HG02938 (cell line): ENCODE data around the gene TAS2R42.

Source experiments
- ATAC-seq: cut with Tn5 transposase; IDR thresholded peaks from one replicate; pipeline ENCODE4 v1.9.1; 2021; ENCODE audit warnings: mild to moderate bottlenecking, moderate library complexity; ENCODE audit not compliant: unreplicated experiment

Gene TAS2R42

DNA sequence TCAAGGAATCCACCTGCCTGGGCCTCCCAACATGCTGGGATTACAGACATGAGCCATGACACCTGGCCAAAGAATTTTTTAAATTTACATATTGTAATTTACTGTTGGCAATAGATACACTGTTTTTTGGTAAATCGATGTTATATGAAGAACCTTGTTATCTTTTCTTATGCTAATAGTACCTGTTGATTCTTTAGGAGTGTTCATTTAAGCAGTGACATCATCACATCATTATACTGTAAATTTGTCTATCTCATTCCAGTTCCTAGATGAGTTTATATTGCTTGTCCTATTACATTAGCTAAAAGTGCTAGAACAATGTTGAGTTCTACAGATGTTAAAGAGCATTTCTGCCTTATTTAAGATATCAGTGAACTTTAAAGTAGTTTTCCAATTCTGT lies 39.3 kb downstream of the TAS2R42 start:
- ATAC-seq = no peak

DNA sequence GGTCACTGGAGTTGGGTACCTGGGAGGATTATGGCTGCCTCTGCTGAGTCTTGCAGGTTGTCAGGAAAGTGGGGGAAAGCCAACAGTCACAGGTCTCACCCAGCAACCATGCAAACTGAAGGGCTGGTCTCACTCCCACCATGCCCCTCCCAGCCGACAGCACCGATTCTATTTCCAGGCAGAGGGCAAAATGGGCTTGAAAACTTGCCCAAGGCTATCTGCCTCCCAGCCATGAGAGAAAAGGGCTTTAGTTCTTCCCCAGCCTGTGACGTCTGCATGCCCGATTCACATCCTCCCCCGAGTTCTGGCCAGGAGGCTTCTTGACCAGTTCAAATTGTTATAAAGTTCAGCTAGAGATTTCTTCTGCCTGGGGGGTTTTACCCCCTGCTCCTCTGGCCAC lies 42.4 kb downstream of the TAS2R42 start:
- ATAC-seq = no peak

DNA sequence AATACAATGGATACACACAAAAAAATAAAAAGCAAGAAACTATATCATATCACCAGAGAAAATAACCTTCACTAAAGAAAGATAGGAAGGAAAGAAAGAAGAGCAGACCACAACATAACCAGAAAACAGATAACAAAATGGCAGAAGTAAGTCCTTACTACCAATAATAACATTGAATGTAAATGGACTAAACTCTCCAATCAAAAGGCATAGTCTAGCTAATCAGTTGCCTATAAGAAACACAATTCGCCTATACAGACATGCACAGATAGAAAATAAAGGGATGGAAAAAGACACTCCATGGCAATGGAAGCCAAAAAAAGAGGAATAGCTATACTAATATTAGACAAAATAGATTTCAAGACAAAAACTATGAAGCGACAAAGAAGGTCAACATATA lies 43.4 kb downstream of the TAS2R42 start:
- no peak for ATAC-seq

DNA sequence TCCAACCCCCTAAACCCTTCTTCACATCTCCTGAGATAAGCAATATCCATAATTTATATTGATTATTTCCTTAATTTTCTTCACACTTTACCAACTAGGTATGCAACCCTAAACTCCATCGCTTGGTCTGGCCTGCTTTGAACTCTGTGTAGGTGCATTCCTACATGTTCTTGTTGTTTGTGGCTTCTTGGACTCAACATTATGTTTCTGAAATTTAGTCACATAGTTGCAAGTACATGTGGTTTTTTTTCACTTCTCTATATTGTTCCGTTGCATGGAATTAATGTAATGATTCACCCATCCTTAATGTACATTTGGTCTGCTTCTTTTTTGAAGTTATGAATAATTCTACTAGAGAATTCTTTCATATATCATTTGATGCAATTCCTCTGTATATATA lies 50.7 kb downstream of the TAS2R42 start:
- ATAC-seq = peak; percentile 52
